Right hindlimb (tissue), 1 donor: ENCODE data around the gene TBC1D4.
"Not testable (repeated sequence)": the region's sequence is repeated elsewhere in the genome, so short reads cannot be mapped to it uniquely, and the experiment has no call there.

ENCODE experiments used
- DNase-seq: peaks from one replicate; pipeline ENCODE4 v3.0.0-alpha.2; 2018

The TBC1D4 gene

GRCh38 chr13:75256922-75257321, 225.0 kb downstream of the TBC1D4 start:
- no peak for DNase-seq

GRCh38 chr13:75255653-75256052, 226.3 kb downstream of the TBC1D4 start:
- DNase-seq: no peak

DNA sequence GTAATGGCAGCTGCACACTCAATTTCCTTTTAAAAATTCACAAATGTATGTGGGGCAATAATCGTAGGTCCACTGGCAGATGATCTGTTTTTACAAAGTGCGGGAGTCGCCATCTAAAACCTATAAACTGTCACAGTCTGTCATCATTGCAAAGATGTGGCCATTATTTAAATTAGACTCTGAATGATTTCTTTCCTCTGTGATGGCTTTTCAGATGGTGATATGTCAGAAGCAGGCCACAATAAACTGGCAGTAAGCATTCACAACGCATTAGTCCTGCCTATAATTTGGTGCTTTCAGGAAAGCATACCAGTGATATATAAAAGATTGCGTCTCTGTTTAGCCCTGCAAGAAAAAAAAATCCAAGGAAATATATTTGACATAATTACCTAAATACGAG, 226.8 kb downstream of the TBC1D4 start:
- DNase-seq: no peak

- DNase-seq: no peak
These were observed 230.8 kb downstream of the TBC1D4 start for GRCh38 chr13:75251188-75251587.

- no peak for DNase-seq
These were observed 231.3 kb downstream of the TBC1D4 start for GRCh38 chr13:75250526-75251178.

DNA sequence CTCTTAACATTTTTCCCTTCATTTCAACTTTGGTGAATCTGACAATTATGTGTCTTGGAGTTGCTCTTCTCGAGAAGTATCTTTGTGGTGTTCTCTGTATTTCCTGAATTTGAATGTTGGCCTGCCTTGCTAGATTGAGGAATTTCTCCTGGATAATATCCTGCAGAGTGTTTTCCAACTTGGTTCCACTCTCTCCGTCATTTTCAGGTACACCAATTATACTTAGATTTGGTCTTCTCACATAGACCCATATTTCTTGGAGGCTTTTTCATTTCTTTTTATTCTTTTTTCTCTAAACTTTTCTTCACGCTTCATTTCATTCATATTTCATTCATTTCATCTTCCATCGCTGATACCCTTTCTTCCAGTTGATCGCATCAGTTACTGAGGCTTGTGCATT, 236.4 kb downstream of the TBC1D4 start:
- DNase-seq: not testable (repeated sequence)

DNA sequence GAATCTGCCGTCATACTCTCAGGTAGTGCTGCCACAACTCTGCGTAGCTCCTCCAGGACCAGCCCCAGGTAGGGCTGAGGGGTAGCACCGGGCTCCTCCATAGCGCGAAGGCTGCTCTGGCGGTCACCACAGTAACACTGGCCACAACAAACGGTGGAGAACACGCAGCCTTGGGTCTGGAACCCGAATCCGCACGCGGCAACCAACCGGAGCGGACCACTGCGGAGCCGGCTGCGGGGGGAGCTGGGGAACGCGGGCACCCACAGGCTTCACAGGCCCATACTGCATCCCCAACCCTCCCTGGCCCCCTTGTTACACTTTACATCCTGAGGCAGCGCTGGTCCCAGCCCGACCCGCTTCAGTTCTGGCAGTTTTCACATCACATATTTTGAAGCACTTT, 241.7 kb downstream of the TBC1D4 start:
- DNase-seq: not testable (repeated sequence)

GRCh38 chr13:75236774-75237173, 245.2 kb downstream of the TBC1D4 start:
- DNase-seq: no peak
